Posterior vena cava (tissue), 2 donors: ENCODE data around the gene FADD. TPM values are rescaled to one million over a fixed set of nuclear protein-coding genes. Genes with fewer than 3 reads are reported as not detected.
"Not testable (repeated sequence)": the region's sequence is repeated elsewhere in the genome, so short reads cannot be mapped to it uniquely, and the experiment has no call there.

ENCODE experiments used
- DNase-seq: peaks from one replicate; pipeline ENCODE4 v3.0.0-alpha.2; 2020; ENCODE audit warnings: low spot score
- intact Hi-C, 2 donors: fragments of 100-400 bp; cut with DNase I; formaldehyde crosslinking; loops; one replicate each; pipeline versions ENCODE4 v1.14.1 to v1.14.2; 2022 to 2023
- total RNA-seq, 2 donors: library from RNA; stranded (reverse); fragmentation: NEBNext Ultra II Directional; extraction: Animal tissue kit (Norgen Biotek cat#: 25700); gene quantifications; one replicate each; pipeline ENCODE4 v1.2.1, GENCODE V29; 2021
- donor health status: DM: yes; HTN: yes; CAD: no.
- donor health status: DM: yes; HTN: yes; CAD: no.

Gene FADD
- total RNA-seq, 2 donors from 2014 or later = 15.8 to 19.4 TPM

GRCh38 chr11:70200212-70200844 is 2.8 kb upstream of the FADD start:
- intact Hi-C loops = no loop called here

GRCh38 chr11:70201047-70201446 is 2.0 kb upstream of the FADD start:
- intact Hi-C loops, DNase-seq: not testable (repeated sequence)

More at GRCh38 chr11:70200212-70200844, 2.8 kb upstream of the FADD start:
- peak; percentile 53 for DNase-seq

- peak; percentile 79 for DNase-seq
- intact Hi-C loops = no loop called here
Observed at GRCh38 chr11:70201882-70202861, 924 bp upstream of the FADD start.

GRCh38 chr11:70203751-70204465 is 812 bp downstream of the FADD start:
- peak; percentile 83 for DNase-seq
- intact Hi-C loops = no loop called here

GRCh38 chr11:70204466-70204799 is 1.3 kb downstream of the FADD start:
- no peak for DNase-seq
- intact Hi-C loops = no loop called here

- intact Hi-C loops = no loop called here
Observed at GRCh38 chr11:70205049-70205725, 2.1 kb downstream of the FADD start.

GRCh38 chr11:70205766-70206165 is 2.7 kb downstream of the FADD start:
- peak; percentile 60 for DNase-seq
- intact Hi-C loops = no loop called here

More at GRCh38 chr11:70205049-70205725, 2.1 kb downstream of the FADD start:
- DNase-seq = peak; percentile 58

GRCh38 chr11:70206226-70206981 is 3.3 kb downstream of the FADD start:
- DNase-seq = peak; percentile 64
- intact Hi-C loops = no loop called here

- DNase-seq = no peak
Observed at GRCh38 chr11:70206982-70207376, 3.9 kb downstream of the FADD start.

GRCh38 chr11:70207531-70208131 is 4.5 kb downstream of the FADD start:
- intact Hi-C loops = no loop called here

More at GRCh38 chr11:70206982-70207376, 3.9 kb downstream of the FADD start:
- intact Hi-C loops = no loop called here

GRCh38 chr11:70209391-70209912 is 6.4 kb downstream of the FADD start:
- intact Hi-C loops = no loop called here
- DNase-seq = no peak

More at GRCh38 chr11:70207531-70208131, 4.5 kb downstream of the FADD start:
- peak; percentile 67 for DNase-seq

GRCh38 chr11:70210051-70210501 is 7.0 kb downstream of the FADD start:
- intact Hi-C loops = no loop called here
- DNase-seq = no peak

GRCh38 chr11:70210530-70210929 is 7.4 kb downstream of the FADD start:
- intact Hi-C loops = no loop called here
- no peak for DNase-seq

- intact Hi-C loops = no loop called here
- DNase-seq = peak; percentile 71
Observed at GRCh38 chr11:70212227-70212811, 9.2 kb downstream of the FADD start.

GRCh38 chr11:70217388-70217787 is 14.3 kb downstream of the FADD start:
- peak; percentile 37 for DNase-seq
- intact Hi-C loops = not testable (repeated sequence)

GRCh38 chr11:70218076-70218475 is 15.0 kb downstream of the FADD start:
- intact Hi-C loops = not testable (repeated sequence)
- peak; percentile 1 for DNase-seq

- intact Hi-C loops = no loop called here
- DNase-seq = no peak
Observed at GRCh38 chr11:70220136-70220535, 17.0 kb downstream of the FADD start.
